Measurements from ENCODE around the gene DDX51. TPM values are rescaled to one million over a fixed set of nuclear protein-coding genes. Genes with fewer than 3 reads are reported as not detected.

Gene DDX51
- total and polyA plus RNA-seq, 2 of the 13 experiments (the other 11 are each of a cell fraction or from before 2014, with no cell fraction given): 10.1 TPM

- BruUV-seq (replicated peaks): no TSS peak
- ATAC-seq (no peak), FAIRE-seq (no peak), DNase-seq (ENCODE audit: low spot score) (no peak)
- Histone ChIP-seq H4K20me1 (ENCODE audit: insufficient read depth, low read length) (peaks cover 4% of the 10 kb centered on the region; the same call in 1 of the 2 replicates), H3K4me1 (ENCODE audit: insufficient read depth, low read length) (no peaks in the 10 kb centered on the region), H3K4me2 (ENCODE audit: low read depth, low read length) (no peak overlapping the region), H3K4me3 (replicated peaks in 1 of 3; ENCODE audit: insufficient read depth in 1 of 3, low read depth in 2 of 3, low read length in 3 of 3) (no peak overlapping the region), H3K9ac (ENCODE audit: insufficient read depth, low read depth, low read length) (no peak overlapping the region), H3K9me3 (ENCODE audit: low read length) (no peaks in the 10 kb centered on the region), H3K36me3 (replicated peaks in 1 of 2; ENCODE audit: control insufficient read depth in 1 of 2, insufficient read depth in 2 of 2, low read length in 2 of 2) (peaks cover 4 to 32% of the 10 kb centered on the region in 2 experiments; a peak in 2 of 5 replicates), H3K27me3 (ENCODE audit: control insufficient read depth in 1 of 2, insufficient read depth in 2 of 2, low read length in 2 of 2) (no peaks in the 10 kb centered on the region), H3K27ac (ENCODE audit: extremely low read length, insufficient read depth, low read length) (no peak overlapping the region), H2AFZ (ENCODE audit: low read length) (no peak overlapping the region), H3K79me2 (ENCODE audit: insufficient read depth, low read length) (peaks cover 2% of the 10 kb centered on the region)
- in situ Hi-C loops (cut with HindIII; ENCODE audit: extremely low pct_ligation_motif_present, low pct_unique_long_range_greater_than_20kb) (no loop called here), intact Hi-C loops (cut with micrococcal nuclease; ENCODE audit: unreplicated experiment) (no loop called here)
- WGBS (ENCODE audit: low lambda C conversion rate): 98% methylated on average over 12 of the region's 12 CpGs
- ChIA-PET POLR2A (no interaction called here), CTCF (ENCODE audit: low intra/inter-chr PET ratio, low total read pairs) (no interaction called here)
- no peak for TF ChIP-seq ZNF335 (CRISPR knock-in tag; IDR thresholded peaks at IDR 0.05)
- TF ChIP-seq ZNF629 (CRISPR knock-in tag; conservative IDR thresholded peaks at IDR 0.05): no peak
- TF ChIP-seq ZFP1 (CRISPR knock-in tag; IDR thresholded peaks at IDR 0.05): no peak
- TF ChIP-seq AGO2 (optimal IDR thresholded peaks at IDR 0.05; ENCODE audit: low read depth, low read length): peak; percentile 39
- TF ChIP-seq SMAD9 (CRISPR knock-in tag; IDR thresholded peaks at IDR 0.05): no peak
Observed at GRCh38 chr12:132099739-132100138, 44.4 kb downstream of the DDX51 start.

DNA sequence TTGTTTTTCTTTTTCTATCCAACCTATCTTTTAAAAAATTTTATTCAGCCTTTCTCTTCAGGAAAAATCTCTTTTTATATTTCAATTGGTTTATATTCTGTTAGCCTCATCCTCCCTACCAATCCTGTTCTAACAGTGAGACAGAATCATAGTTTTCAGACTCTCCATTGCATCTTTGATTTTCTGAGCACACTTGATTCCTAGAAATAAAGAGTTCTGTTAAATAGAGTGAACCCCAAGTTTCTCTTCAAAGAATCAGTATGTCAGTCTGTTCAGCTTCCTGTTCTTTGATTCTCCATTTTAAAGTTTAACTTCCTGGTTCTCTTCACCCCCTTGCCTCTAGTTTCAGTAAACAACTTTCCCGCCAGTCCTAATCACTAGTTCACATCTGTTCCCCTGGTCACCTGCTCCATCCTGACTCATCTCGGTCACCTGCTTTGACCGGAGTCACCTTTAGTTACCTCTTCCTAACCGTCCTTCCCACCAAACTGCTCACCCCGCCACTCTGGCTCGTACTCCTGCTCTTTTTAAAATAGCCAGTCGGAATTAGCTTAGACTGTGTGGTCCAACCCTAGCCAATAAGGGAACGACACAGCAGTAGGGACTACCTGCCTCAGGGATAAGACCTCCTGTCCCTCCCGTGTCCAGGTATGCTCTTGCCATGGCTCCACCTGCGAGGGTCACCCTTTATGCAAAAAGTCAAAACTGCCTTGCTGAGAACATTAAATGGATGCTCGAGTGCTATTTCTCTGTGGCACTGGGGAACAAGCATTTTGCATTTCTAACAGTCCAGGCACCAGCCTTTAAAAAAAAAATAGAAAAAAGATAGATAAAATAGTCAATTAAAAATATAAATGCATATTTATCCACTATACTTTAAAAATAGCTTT is 48.4 kb downstream of the DDX51 start:
- FAIRE-seq (no peak), DNase-seq (ENCODE audit: low spot score) (peak; percentile 10), ATAC-seq (no peak)
- Histone ChIP-seq H3K4me2 (ENCODE audit: low read depth, low read length) (no peak overlapping the region), H3K27ac (ENCODE audit: extremely low read length, insufficient read depth, low read length) (no peak overlapping the region), H4K20me1 (ENCODE audit: insufficient read depth, low read length) (0 out of 2 replicates have a peak, but pooled peaks cover 3% of the 10 kb centered on the region), H3K9me3 (ENCODE audit: low read length) (no peaks in the 10 kb centered on the region), H3K4me3 (replicated peaks in 1 of 3; ENCODE audit: insufficient read depth in 1 of 3, low read depth in 2 of 3, low read length in 3 of 3) (no peak overlapping the region), H3K4me1 (ENCODE audit: insufficient read depth, low read length) (no peaks in the 10 kb centered on the region), H3K9ac (ENCODE audit: insufficient read depth, low read depth, low read length) (no peak overlapping the region), H2AFZ (ENCODE audit: low read length) (no peak overlapping the region), H3K36me3 (replicated peaks in 1 of 2; ENCODE audit: control insufficient read depth in 1 of 2, insufficient read depth in 2 of 2, low read length in 2 of 2) (peaks cover 4 to 38% of the 10 kb centered on the region in 2 experiments; a peak in 4 of 5 replicates), H3K79me2 (ENCODE audit: insufficient read depth, low read length) (peaks cover 2% of the 10 kb centered on the region), H3K27me3 (ENCODE audit: control insufficient read depth in 1 of 2, insufficient read depth in 2 of 2, low read length in 2 of 2) (no peaks in the 10 kb centered on the region)
- in situ Hi-C loops (cut with HindIII; ENCODE audit: extremely low pct_ligation_motif_present, low pct_unique_long_range_greater_than_20kb): no loop called here
- CTCF ChIA-PET (ENCODE audit: low intra/inter-chr PET ratio, low total read pairs): no interaction called here
- intact Hi-C loops (cut with micrococcal nuclease; ENCODE audit: unreplicated experiment): no loop called here
- BruUV-seq (replicated peaks): no TSS peak
- WGBS (ENCODE audit: low lambda C conversion rate): 96% methylated on average over 11 of the region's 11 CpGs
- POLR2A ChIA-PET: no interaction called here
- TF ChIP-seq FOSL2 (CRISPR knock-in tag; IDR thresholded peaks at IDR 0.05) (0 out of 2 replicates have a peak, but pooled peaks have one; percentile 15), HOMEZ (CRISPR knock-in tag; IDR thresholded peaks at IDR 0.05; ENCODE audit: low read depth) (0 out of 2 replicates have a peak, but pooled peaks have one; percentile 33), BATF2 (CRISPR knock-in tag; IDR thresholded peaks at IDR 0.05) (no peak), ELF3 (CRISPR knock-in tag; IDR thresholded peaks at IDR 0.05) (peak; percentile 51; the same call in 1 of the 2 replicates), RERE (CRISPR knock-in tag; IDR thresholded peaks at IDR 0.05; ENCODE audit: low read depth) (no peak)
